HepG2 (cell line): ENCODE results near the gene C2orf80. TPM values are rescaled to one million over a fixed set of nuclear protein-coding genes. Genes with fewer than 3 reads are reported as not detected.
A peak's percentile ranks its signal among the peaks of the same experiment; 100 is the strongest.

Experiments
- CENPX ChIP-seq: sonication (generic); formaldehyde crosslinking; IDR thresholded peaks from 2 replicates; pipeline ENCODE4 v1.9.0; 2021; ENCODE audit warnings: mild to moderate bottlenecking, missing genetic modification reagents, moderate library complexity
- KLF12 ChIP-seq: sonication (generic); formaldehyde crosslinking; IDR thresholded peaks from 2 replicates; pipeline ENCODE4 v1.4.0; 2020; ENCODE audit warnings: missing genetic modification reagents, borderline replicate concordance
- MED1 ChIP-seq: sonication (generic); formaldehyde crosslinking; IDR thresholded peaks from 2 replicates; pipeline ENCODE4 v1.4.0; 2020; ENCODE audit warnings: missing genetic modification reagents
- NFIB ChIP-seq: sonication (generic); formaldehyde crosslinking; IDR thresholded peaks from 2 replicates; pipeline ENCODE4 v1.9.0; 2021; ENCODE audit warnings: missing genetic modification reagents, mild to moderate bottlenecking, borderline replicate concordance
- NFRKB ChIP-seq: fragments of 450-650 bp; IDR thresholded peaks from 2 replicates; pipeline ENCODE4 v1.6.1; 2017
- NONO ChIP-seq, 2 experiments: fragments of 450-650 bp in 1 of 2; sonication (generic) in 1 of 2; formaldehyde crosslinking in 1 of 2; IDR thresholded peaks in 1 of 2; conservative IDR thresholded peaks in 1 of 2; 2 replicates each; pipeline versions ENCODE4 v1.6.1 to v1.8.0; 2017 to 2022; ENCODE audit warnings: mild to moderate bottlenecking in 1 of 2, missing genetic modification reagents in 1 of 2, moderate library complexity in 1 of 2
- POLR2AphosphoS2 ChIP-seq: IDR thresholded peaks from 2 replicates; pipeline ENCODE4 v1.6.1; 2011; ENCODE audit warnings: low read depth, low read length, improper control_type of control experiment
- SIX1 ChIP-seq: sonication (generic); formaldehyde crosslinking; IDR thresholded peaks from 2 replicates; pipeline ENCODE4 v1.4.0; 2020; ENCODE audit warnings: missing genetic modification reagents, borderline replicate concordance
- SKI ChIP-seq: fragments of 450-650 bp; IDR thresholded peaks from one replicate; pipeline ENCODE4 v1.6.1; 2018; ENCODE audit warnings: mild to moderate bottlenecking; ENCODE audit not compliant: partially characterized antibody
- U2AF2 ChIP-seq: fragments of 200-400 bp; formaldehyde crosslinking; IDR thresholded peaks from 2 replicates; pipeline ENCODE4 v1.6.1; 2017; ENCODE audit warnings: low read depth, mild to moderate bottlenecking, low read length
- ZNF136 ChIP-seq: sonication (generic); formaldehyde crosslinking; IDR thresholded peaks from 2 replicates; pipeline ENCODE4 v1.8.1; 2022; ENCODE audit warnings: low read depth, mild to moderate bottlenecking, moderate library complexity, missing genetic modification reagents
- ZNF180 ChIP-seq: sonication (generic); formaldehyde crosslinking; IDR thresholded peaks from 2 replicates; pipeline ENCODE4 v1.4.0; 2020; ENCODE audit warnings: low read depth, missing genetic modification reagents, borderline replicate concordance
- ZNF558 ChIP-seq: sonication (generic); formaldehyde crosslinking; IDR thresholded peaks from 2 replicates; pipeline ENCODE4 v1.9.0; 2022; ENCODE audit warnings: mild to moderate bottlenecking, missing genetic modification reagents, borderline replicate concordance
- ZNF570 ChIP-seq: sonication (generic); formaldehyde crosslinking; IDR thresholded peaks from 2 replicates; pipeline ENCODE4 v1.4.0; 2020; ENCODE audit warnings: mild to moderate bottlenecking, missing genetic modification reagents, borderline replicate concordance
- ZNF737 ChIP-seq: sonication (generic); formaldehyde crosslinking; IDR thresholded peaks from 2 replicates; pipeline ENCODE4 v1.5.0; 2020; ENCODE audit warnings: missing genetic modification reagents, mild to moderate bottlenecking, borderline replicate concordance
- ZNF776 ChIP-seq: sonication (generic); formaldehyde crosslinking; IDR thresholded peaks from 2 replicates; pipeline ENCODE4 v1.4.0; 2020; ENCODE audit warnings: mild to moderate bottlenecking, missing genetic modification reagents
- polyA plus RNA-seq, 8 experiments: library from polyadenylated mRNA; depleted of rRNA in 3 of 8; stranded (reverse) in 7 of 8; unstranded in 1 of 8; fragments of >200 nt; fragmentation: Illumina TruSeq in 4 of 8; extraction: Trizol in 4 of 8; gene quantifications; 2 replicates each; pipeline versions ENCODE4 v1.2.1 to v1.2.3, GENCODE V29; 2011 to 2016; ENCODE audit warnings: low read depth in 4 of 8, missing spikeins in 1 of 8, mixed read lengths in 1 of 8; ENCODE audit not compliant: insufficient read depth in 1 of 8
- total RNA-seq, 5 experiments: library from RNA; depleted of rRNA; stranded (reverse); fragments of >200 nt; fragmentation: Illumina TruSeq; extraction: Trizol; gene quantifications; 2 replicates each; pipeline ENCODE4 v1.2.3, GENCODE V29; 2016; ENCODE audit warnings: low read depth in 1 of 5
- TF ChIP-seq, protein P1 (sequence below): sonication (generic); formaldehyde crosslinking; IDR thresholded peaks from 2 replicates; pipeline ENCODE4 v1.9.0; 2021; ENCODE audit warnings: missing genetic modification reagents, mild to moderate bottlenecking, borderline replicate concordance
- TF ChIP-seq, protein P2 (sequence below): sonication (generic); formaldehyde crosslinking; IDR thresholded peaks from 2 replicates; pipeline ENCODE4 v1.4.0; 2020; ENCODE audit warnings: missing genetic modification reagents
- TF ChIP-seq, protein P3 (sequence below): sonication (generic); formaldehyde crosslinking; IDR thresholded peaks from 2 replicates; pipeline ENCODE4 v1.4.0; 2020; ENCODE audit warnings: missing genetic modification reagents
- TF ChIP-seq, protein P4 (sequence below): IDR thresholded peaks from 2 replicates; pipeline ENCODE4 v1.6.1; 2016; ENCODE audit warnings: missing compliant biosample characterization, missing genetic modification reagents, borderline replicate concordance
- TF ChIP-seq, protein P5 (sequence below): sonication (generic); formaldehyde crosslinking; IDR thresholded peaks from 2 replicates; pipeline ENCODE4 v1.4.0; 2020; ENCODE audit warnings: missing genetic modification reagents

The C2orf80 gene
- total and polyA plus RNA-seq, 2 of the 13 experiments (the other 11 are each of a cell fraction or from before 2014, with no cell fraction given) = not detected

DNA sequence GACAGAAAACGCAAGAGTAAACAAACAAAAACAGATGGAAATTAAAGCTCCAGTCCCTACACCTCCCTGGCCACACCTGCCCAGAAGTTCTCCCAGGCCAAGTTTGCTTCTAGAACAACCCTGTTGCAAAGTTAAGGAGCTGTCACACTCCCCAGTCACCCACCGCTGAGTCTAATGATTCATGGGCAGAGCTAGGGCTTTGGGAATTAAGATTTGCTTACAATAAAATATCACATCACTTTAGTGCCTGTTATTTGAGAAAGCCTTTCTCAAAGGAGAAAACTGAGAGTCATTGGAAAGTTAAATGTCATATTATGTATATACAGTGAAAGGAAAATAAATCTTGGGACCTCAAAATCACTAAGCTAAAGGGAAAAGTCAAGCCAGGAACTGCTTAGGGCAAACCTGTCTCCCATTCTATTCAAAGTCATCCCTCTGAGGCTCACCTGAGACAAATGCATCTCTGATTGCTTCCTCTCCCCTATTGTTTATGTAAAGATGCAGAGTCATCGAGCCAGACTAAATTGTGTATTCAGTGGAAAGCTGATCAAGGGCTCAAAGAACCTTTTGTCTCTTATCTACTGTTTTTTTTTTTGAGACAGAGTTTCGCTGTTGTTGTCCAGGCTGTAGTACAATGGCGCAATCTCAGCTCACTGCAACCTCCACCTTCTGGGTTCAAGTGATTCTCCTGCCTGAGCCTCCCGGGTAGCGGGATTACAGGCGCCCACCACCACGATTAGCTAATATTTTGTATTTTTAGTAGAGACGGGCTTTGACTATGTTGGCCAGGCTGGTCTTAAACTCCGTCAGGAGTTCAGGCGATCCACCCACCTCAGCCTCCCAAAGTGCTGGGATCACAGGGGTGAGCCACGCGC lies 46.7 kb downstream of the C2orf80 start (continued):
- TF ChIP-seq, protein P1, sequence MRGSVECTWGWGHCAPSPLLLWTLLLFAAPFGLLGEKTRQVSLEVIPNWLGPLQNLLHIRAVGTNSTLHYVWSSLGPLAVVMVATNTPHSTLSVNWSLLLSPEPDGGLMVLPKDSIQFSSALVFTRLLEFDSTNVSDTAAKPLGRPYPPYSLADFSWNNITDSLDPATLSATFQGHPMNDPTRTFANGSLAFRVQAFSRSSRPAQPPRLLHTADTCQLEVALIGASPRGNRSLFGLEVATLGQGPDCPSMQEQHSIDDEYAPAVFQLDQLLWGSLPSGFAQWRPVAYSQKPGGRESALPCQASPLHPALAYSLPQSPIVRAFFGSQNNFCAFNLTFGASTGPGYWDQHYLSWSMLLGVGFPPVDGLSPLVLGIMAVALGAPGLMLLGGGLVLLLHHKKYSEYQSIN (CRISPR knock-in tag) = no peak
- TF ChIP-seq NFRKB (no peak), MED1 (peak; percentile 63), NFIB (CRISPR knock-in tag) (no peak), ZNF570 (no peak), ZNF136 (CRISPR knock-in tag) (no peak), KLF12 (CRISPR knock-in tag) (no peak), U2AF2 (no peak), ZNF776 (CRISPR knock-in tag) (no peak), SIX1 (CRISPR knock-in tag) (no peak; the same call in 1 of the 2 replicates), NONO (IDR thresholded peaks at IDR 0.05) (no peak), NONO (CRISPR knock-in tag; conservative IDR thresholded peaks at IDR 0.05) (no peak), SKI (peak; percentile 65), POLR2AphosphoS2 (no peak), CENPX (CRISPR knock-in tag) (no peak), ZNF558 (CRISPR knock-in tag) (no peak), ZNF737 (no peak), ZNF180 (CRISPR knock-in tag) (no peak)
- TF ChIP-seq, protein P2, sequence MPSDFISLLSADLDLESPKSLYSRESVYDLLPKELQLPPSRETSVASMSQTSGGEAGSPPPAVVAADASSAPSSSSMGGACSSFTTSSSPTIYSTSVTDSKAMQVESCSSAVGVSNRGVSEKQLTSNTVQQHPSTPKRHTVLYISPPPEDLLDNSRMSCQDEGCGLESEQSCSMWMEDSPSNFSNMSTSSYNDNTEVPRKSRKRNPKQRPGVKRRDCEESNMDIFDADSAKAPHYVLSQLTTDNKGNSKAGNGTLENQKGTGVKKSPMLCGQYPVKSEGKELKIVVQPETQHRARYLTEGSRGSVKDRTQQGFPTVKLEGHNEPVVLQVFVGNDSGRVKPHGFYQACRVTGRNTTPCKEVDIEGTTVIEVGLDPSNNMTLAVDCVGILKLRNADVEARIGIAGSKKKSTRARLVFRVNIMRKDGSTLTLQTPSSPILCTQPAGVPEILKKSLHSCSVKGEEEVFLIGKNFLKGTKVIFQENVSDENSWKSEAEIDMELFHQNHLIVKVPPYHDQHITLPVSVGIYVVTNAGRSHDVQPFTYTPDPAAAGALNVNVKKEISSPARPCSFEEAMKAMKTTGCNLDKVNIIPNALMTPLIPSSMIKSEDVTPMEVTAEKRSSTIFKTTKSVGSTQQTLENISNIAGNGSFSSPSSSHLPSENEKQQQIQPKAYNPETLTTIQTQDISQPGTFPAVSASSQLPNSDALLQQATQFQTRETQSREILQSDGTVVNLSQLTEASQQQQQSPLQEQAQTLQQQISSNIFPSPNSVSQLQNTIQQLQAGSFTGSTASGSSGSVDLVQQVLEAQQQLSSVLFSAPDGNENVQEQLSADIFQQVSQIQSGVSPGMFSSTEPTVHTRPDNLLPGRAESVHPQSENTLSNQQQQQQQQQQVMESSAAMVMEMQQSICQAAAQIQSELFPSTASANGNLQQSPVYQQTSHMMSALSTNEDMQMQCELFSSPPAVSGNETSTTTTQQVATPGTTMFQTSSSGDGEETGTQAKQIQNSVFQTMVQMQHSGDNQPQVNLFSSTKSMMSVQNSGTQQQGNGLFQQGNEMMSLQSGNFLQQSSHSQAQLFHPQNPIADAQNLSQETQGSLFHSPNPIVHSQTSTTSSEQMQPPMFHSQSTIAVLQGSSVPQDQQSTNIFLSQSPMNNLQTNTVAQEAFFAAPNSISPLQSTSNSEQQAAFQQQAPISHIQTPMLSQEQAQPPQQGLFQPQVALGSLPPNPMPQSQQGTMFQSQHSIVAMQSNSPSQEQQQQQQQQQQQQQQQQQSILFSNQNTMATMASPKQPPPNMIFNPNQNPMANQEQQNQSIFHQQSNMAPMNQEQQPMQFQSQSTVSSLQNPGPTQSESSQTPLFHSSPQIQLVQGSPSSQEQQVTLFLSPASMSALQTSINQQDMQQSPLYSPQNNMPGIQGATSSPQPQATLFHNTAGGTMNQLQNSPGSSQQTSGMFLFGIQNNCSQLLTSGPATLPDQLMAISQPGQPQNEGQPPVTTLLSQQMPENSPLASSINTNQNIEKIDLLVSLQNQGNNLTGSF = no peak
- TF ChIP-seq, protein P3, sequence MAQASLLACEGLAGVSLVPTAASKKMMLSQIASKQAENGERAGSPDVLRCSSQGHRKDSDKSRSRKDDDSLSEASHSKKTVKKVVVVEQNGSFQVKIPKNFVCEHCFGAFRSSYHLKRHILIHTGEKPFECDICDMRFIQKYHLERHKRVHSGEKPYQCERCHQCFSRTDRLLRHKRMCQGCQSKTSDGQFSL (CRISPR knock-in tag) = no peak
- TF ChIP-seq, protein P4, sequence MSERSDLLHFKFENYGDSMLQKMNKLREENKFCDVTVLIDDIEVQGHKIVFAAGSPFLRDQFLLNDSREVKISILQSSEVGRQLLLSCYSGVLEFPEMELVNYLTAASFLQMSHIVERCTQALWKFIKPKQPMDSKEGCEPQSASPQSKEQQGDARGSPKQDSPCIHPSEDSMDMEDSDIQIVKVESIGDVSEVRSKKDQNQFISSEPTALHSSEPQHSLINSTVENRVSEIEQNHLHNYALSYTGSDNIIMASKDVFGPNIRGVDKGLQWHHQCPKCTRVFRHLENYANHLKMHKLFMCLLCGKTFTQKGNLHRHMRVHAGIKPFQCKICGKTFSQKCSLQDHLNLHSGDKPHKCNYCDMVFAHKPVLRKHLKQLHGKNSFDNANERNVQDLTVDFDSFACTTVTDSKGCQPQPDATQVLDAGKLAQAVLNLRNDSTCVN (CRISPR knock-in tag) = no peak; the same call in 1 of the 2 replicates
- TF ChIP-seq, protein P5, sequence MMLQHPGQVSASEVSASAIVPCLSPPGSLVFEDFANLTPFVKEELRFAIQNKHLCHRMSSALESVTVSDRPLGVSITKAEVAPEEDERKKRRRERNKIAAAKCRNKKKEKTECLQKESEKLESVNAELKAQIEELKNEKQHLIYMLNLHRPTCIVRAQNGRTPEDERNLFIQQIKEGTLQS = no peak
